Ovary (tissue), 3 donors: ENCODE measurements around the gene CRTC1.

Experiments used
- CTCF ChIP-seq, 3 donors: fragments of 450-650 bp in 2 of 3; fragments of 200-600 bp in 1 of 3; IDR thresholded peaks; one replicate each; pipeline versions ENCODE4 v1.5.1 to v1.8.0; 2016 to 2022; ENCODE audit warnings: antibody characterized with exemption in 3 of 3, mild to moderate bottlenecking in 1 of 3
- EP300 ChIP-seq: sonication (generic); formaldehyde crosslinking; IDR thresholded peaks from one replicate; pipeline ENCODE4 v1.6.1; 2017; ENCODE audit warnings: antibody characterized with exemption
- POLR2A ChIP-seq: fragments of 450-650 bp; IDR thresholded peaks from one replicate; pipeline ENCODE4 v1.6.1; 2017; ENCODE audit warnings: antibody characterized with exemption, mild to moderate bottlenecking, moderate library complexity
- donor health status: DM: no; HTN: no; CAD: no.

GRCh38 chr19:18780081-18780480, 96.6 kb downstream of the CRTC1 start:
- TF ChIP-seq CTCF (IDR thresholded peaks at IDR 0.05) (no peak), POLR2A (no peak), EP300 (no peak)
